GM18951 (cell line): ENCODE results near the gene SMTNL1.

Experiments used
- POLR2A ChIP-seq: IDR thresholded peaks from 4 replicates; pipeline ENCODE4 v1.6.1; 2011; ENCODE audit warnings: mild to moderate bottlenecking; ENCODE audit not compliant: insufficient read length, insufficient read depth; ENCODE audit errors: extremely low read depth
- in situ Hi-C: fragments of 300-500 bp; cut with MboI; formaldehyde crosslinking; loops from one replicate; pipeline ENCODE4 v1.12.0; 2022; ENCODE audit warnings: low sequenced_read_pairs, mixed read lengths, inconsistent platforms; ENCODE audit not compliant: unreplicated experiment

The SMTNL1 gene

DNA sequence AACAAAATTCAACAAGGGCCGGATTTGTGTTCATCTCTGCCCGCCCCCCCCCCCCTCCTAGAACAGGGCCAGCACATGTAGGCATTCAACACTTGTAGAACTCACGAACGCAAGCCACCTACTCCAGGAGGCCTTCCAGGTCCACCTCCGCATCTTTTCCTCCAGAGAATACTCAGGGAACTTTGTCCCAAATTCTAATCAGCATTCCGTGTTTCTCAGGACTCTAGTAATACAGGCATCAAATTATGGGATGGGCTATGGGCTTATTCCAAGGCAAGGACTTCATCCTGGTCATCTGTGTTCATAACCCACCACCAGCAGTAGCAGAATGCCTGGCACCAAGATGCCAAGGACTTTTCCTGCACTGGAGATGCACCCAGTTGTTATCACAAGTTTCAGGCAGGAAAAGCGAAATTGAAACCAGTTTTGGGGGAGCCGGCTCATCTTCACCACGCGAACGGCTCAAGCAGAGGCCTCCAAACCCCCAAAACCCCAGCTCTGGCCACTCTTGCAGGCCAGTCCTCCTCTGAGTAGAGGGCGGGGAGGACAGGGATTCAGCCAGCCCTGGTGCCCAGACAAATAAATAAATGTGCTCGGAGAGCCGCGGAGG lies 29.6 kb downstream of the SMTNL1 start:
- TF ChIP-seq POLR2A, result no peak

GRCh38 chr11:57567515-57568329 lies 30.3 kb downstream of the SMTNL1 start, which contains the start of gene UBE2L6:
UBE2L6 (minus strand) TSS chr11:57567672; CDS start chr11:57567611, 61 bp downstream.
- peak; percentile 66 for TF ChIP-seq POLR2A
- in situ Hi-C loops, result loop anchor here (5.0 kb wide), 1 partner anchor 75 kb away; no protein-coding TSS in a partner anchor

More for the DNA sequence above, 29.6 kb downstream of the SMTNL1 start:
- in situ Hi-C loops, result loop anchor here (5.0 kb wide), 1 partner anchor 75 kb away; no protein-coding TSS in a partner anchor

DNA sequence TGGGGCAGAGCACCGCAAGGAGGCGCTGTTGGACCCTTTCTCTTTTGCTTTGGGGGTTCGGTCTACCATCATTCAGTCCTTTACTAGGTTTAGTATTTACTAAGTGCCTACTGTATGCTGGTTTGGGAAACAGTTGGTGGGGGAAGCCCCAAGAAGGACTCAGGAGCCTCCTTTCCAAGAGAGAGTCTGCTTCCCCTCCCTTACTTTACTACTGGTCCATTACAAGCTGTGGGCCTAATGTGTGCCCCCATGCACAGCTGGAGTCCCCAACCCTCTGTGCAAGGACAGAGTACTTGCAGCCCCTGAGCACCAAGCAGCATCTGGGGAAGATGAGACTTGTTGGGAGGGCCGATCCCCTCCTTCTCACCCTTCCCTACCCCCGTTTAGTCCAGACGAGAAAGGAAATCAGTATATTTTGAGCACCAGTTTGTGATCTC lies 31.0 kb downstream of the SMTNL1 start:
- no peak for TF ChIP-seq POLR2A
- in situ Hi-C loops, result loop anchor here (5.0 kb wide), 1 partner anchor 74 kb away; no protein-coding TSS in a partner anchor

DNA sequence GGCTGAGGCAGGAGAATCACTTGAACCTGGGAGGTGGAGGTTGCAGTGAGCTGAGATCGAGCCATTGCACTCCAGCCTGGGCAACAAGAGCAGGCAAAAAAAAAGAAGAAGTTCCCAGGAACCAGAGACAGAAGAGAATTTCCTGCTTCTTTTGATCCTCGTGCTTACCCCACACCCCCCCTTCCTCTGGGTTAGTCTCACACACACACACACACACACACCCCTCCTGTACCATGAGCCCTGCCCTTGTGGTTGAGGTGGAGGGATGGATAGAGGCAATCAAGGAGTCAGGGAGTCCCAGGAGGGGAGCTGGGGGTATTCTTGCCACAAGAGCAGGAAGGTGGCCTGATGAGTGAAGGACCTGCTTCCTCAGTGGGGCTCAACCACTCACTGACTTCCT lies 34.2 kb downstream of the SMTNL1 start:
- TF ChIP-seq POLR2A, result no peak
- in situ Hi-C loops, result no loop called here

- in situ Hi-C loops, result no loop called here
- TF ChIP-seq POLR2A, result no peak
Observed at GRCh38 chr11:57574061-57574460, 36.7 kb downstream of the SMTNL1 start.

DNA sequence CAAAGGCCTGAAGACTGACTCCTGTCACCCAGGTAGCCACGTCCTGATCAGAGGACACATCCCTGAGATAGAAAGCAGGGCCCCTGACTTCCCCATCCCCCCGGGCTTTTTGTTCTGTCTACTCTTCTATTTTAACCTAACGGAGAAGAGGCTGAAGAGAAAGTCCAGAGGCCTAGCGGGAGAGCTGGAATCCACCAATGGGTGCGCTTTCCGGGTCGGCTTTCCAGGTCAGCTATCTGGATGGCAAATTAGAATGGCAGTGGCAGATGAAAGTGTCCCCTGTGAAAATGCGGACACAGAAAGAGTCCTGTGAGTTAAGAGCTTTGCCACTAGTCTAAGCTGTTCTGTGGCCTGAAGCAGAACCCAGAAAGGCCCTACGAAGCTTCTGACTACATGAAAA lies 46.9 kb downstream of the SMTNL1 start:
- in situ Hi-C loops, result no loop called here
- no peak for TF ChIP-seq POLR2A

DNA sequence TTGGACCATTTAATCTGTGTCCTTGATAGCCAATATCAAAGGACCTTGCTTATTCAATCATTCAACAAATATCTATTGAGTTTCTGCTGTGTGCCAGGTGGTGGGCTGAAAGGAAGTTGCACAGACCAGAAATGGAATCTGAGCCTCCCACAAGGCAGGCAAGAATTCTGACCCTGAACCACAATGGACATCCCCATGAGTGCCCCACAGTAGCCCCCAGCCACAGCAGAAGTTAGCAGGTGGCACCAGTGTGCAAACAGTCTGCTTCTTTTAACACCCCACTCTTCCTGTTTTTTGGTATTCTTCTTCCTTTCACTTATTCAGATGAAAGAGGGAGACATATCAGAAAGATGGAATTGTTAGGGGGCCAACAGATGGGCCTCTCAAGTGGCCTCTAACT lies 47.9 kb downstream of the SMTNL1 start:
- in situ Hi-C loops, result no loop called here
- TF ChIP-seq POLR2A, result no peak

GRCh38 chr11:57586711-57587245 lies 49.4 kb downstream of the SMTNL1 start:
- in situ Hi-C loops, result no loop called here
- no peak for TF ChIP-seq POLR2A

DNA sequence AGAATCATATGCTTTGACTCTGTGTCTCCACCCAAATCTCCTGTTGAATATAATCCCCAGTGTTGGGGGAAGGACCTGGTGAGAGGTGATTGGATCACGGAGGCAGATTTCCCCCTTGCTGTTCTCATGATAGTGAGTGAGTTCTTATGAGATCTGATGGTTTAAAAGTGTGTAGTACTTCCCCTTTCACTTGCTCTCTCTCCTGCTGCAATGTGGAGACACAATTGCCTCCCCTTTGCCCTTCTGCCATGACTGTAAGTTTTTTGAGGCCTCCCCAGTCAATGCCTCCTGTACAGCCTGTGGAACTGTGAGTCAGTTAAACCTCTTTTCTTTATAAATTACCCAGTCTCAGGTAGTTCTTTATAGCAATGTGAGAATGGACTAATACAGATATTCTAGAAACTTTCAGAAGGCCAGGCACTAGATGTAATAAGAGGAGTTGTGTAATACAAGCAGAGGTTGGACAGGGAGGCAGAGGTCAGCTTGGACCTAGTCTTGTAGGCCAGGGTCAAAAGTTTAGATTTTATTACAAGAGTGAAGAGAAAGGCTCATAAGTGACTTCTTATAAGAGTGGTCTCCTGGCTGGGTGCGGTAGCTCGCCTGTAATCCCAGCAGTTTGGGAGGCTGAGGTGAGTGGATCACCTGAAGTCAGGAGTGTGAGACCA lies 50.8 kb downstream of the SMTNL1 start:
- in situ Hi-C loops, result no loop called here

GRCh38 chr11:57596266-57596885 lies 59.0 kb downstream of the SMTNL1 start:
- no peak for TF ChIP-seq POLR2A
- in situ Hi-C loops, result no loop called here

More for the DNA sequence above, 50.8 kb downstream of the SMTNL1 start:
- TF ChIP-seq POLR2A, result no peak

DNA sequence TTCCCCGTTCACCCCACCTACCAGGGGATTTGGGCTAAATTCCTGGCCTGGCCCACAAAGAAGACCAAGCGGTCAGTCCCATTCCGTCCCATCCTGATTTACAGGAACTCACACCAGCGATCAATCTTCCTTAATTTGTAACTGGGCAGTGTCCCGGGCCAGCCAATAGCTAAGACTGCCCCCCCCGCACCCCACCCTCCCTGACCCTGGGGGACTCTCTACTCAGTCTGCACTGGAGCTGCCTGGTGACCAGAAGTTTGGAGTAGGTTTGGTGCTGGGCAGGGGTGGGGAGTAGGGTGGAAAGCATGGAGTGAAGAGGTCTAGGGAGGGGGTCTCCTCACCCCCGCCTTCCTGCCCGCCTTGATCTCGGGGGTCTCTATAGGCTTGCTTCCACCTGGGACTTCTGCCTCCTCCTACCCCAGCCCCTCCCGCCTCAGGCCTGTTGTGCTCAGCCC lies 60.1 kb downstream of the SMTNL1 start, which contains the start of gene SERPING1:
SERPING1 (plus strand) TSS at position 225 of the 455 bp plus-strand sequence. CDS start 586 bp downstream, outside the sequence.
- in situ Hi-C loops, result no loop called here
- TF ChIP-seq POLR2A, result no peak
